ENCODE data around the gene CHST11.

DNA sequence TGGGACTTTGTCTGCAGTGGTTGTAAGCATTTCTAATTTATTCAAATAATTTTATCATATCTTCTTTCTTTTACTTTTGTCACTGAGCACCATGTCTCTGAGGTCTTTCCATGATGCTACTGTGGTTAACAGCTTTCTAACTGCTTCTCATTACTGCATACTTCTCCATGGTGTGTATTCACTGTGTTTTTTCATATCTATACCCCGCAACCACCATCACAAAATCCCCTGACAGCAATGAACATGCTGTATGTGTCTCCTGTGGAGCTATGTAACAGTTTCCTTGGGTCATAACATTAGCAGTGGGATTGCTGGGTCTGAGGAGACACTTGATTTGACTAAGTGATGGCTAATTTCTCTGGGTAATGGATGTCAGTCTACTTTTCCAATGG, 29.2 kb upstream of the CHST11 start:
- TF ChIP-seq POLR2AphosphoS5 (IDR thresholded peaks at IDR 0.05) (no peak), EP300 (IDR thresholded peaks at IDR 0.05) (no peak)

All from sigmoid colon (tissue), 4 donors.